HEK293 (cell line): ENCODE data around the gene RACK1.
A peak's percentile ranks its signal among the peaks of the same experiment; 100 is the strongest.

ENCODE experiments used
- CTCF ChIA-PET: fragments of 350-600 bp; formaldehyde crosslinking; extraction: SDS; loops from one replicate; lab custom pipeline; 2021; ENCODE audit warnings: antibody characterized with exemption; lab: Yijun Ruan, JAX
- POLR2A ChIA-PET: fragments of 300-600 bp; formaldehyde crosslinking; extraction: SDS; loops from one replicate; lab custom pipeline; 2020; ENCODE audit warnings: antibody characterized with exemption, inconsistent platforms; lab: Yijun Ruan, JAX
- H3K27ac ChIP-seq: fragments of 200-500 bp; sonication (Bioruptor generic); 2 replicates; pipeline ENCODE4 v1.5.1; 2014; ENCODE audit warnings: low read depth, low read length, control low read depth, inconsistent platforms; ENCODE audit errors: extremely low read depth
- H3K36me3 ChIP-seq, 2 experiments: fragments of 200-500 bp in 1 of 2; sonication (Bioruptor generic) in 1 of 2; 1 replicate in 1 of 2; 2 replicates in 1 of 2; pipeline ENCODE4 v1.5.1; 2014 to 2017; ENCODE audit warnings: inconsistent platforms in 2 of 2, low read length in 2 of 2; ENCODE audit not compliant: control insufficient read depth in 2 of 2, insufficient read depth in 1 of 2
- H3K4me1 ChIP-seq: fragments of 200-500 bp; sonication (Bioruptor generic); 2 replicates; pipeline ENCODE4 v1.5.1; 2014; ENCODE audit warnings: mild to moderate bottlenecking, low read length, inconsistent platforms; ENCODE audit not compliant: control insufficient read depth, insufficient read depth
- H3K4me3 ChIP-seq: 2 replicates; pipeline ENCODE4 v1.5.1; 2011; ENCODE audit warnings: low read depth, mild to moderate bottlenecking, control low read depth, low read length, moderate library complexity
- H3K9me3 ChIP-seq: fragments of 200-500 bp; sonication (Bioruptor generic); 2 replicates; pipeline ENCODE4 v1.5.1; 2014; ENCODE audit warnings: low read depth, low read length, inconsistent platforms; ENCODE audit not compliant: control insufficient read depth, insufficient read depth
- MYNN ChIP-seq: fragments of 450-650 bp; formaldehyde crosslinking; IDR thresholded peaks from 2 replicates; pipeline ENCODE4 v1.5.1; 2016; ENCODE audit warnings: missing biosample characterization, missing genetic modification characterization, borderline replicate concordance
- REST ChIP-seq: fragments of 450-650 bp; formaldehyde crosslinking; IDR thresholded peaks from 2 replicates; pipeline ENCODE4 v1.5.1; 2016; ENCODE audit warnings: missing biosample characterization, missing genetic modification characterization
- SCRT1 ChIP-seq: fragments of 450-650 bp; formaldehyde crosslinking; IDR thresholded peaks from 2 replicates; pipeline ENCODE4 v1.5.1; 2016; ENCODE audit warnings: missing biosample characterization, missing genetic modification characterization, borderline replicate concordance
- SCRT2 ChIP-seq: fragments of 450-650 bp; formaldehyde crosslinking; IDR thresholded peaks from 2 replicates; pipeline ENCODE4 v1.5.1; 2016; ENCODE audit warnings: missing biosample characterization, missing genetic modification characterization
- WT1 ChIP-seq: fragments of 450-650 bp; formaldehyde crosslinking; IDR thresholded peaks from 2 replicates; pipeline ENCODE4 v1.5.1; 2016; ENCODE audit warnings: missing biosample characterization, missing genetic modification characterization
- YY1 ChIP-seq: fragments of 450-650 bp; formaldehyde crosslinking; IDR thresholded peaks from 2 replicates; pipeline ENCODE4 v1.5.1; 2018; ENCODE audit warnings: missing biosample characterization, missing genetic modification characterization
- ZEB2 ChIP-seq: fragments of 450-650 bp; formaldehyde crosslinking; IDR thresholded peaks from 2 replicates; pipeline ENCODE4 v1.5.1; 2016; ENCODE audit warnings: missing biosample characterization, missing genetic modification characterization
- ZNF274 ChIP-seq, 2 experiments: fragments of 200-500 bp in 1 of 2; fragments of 450-650 bp in 1 of 2; sonication (Bioruptor generic) in 1 of 2; formaldehyde crosslinking in 1 of 2; IDR thresholded peaks; 2 replicates each; pipeline versions ENCODE4 v1.5.1 to v1.6.1; 2014 to 2016; ENCODE audit warnings: borderline replicate concordance in 1 of 2, inconsistent platforms in 1 of 2, low read length in 1 of 2, missing biosample characterization in 1 of 2, missing genetic modification characterization in 1 of 2
- ZNF48 ChIP-seq: fragments of 450-650 bp; formaldehyde crosslinking; IDR thresholded peaks from 2 replicates; pipeline ENCODE4 v1.5.1; 2016; ENCODE audit warnings: missing biosample characterization, missing genetic modification characterization
- ZNF580 ChIP-seq: fragments of 450-650 bp; formaldehyde crosslinking; IDR thresholded peaks from 2 replicates; pipeline ENCODE4 v1.5.1; 2016; ENCODE audit warnings: missing biosample characterization, missing genetic modification characterization
- ZNF600 ChIP-seq: fragments of 450-650 bp; formaldehyde crosslinking; IDR thresholded peaks from 2 replicates; pipeline ENCODE4 v1.5.1; 2016; ENCODE audit warnings: missing biosample characterization, missing genetic modification characterization
- ZNF837 ChIP-seq: fragments of 450-650 bp; formaldehyde crosslinking; IDR thresholded peaks from 2 replicates; pipeline ENCODE4 v1.5.1; 2016; ENCODE audit warnings: missing biosample characterization, missing genetic modification characterization
- TF ChIP-seq, protein P1 (sequence below): fragments of 450-650 bp; formaldehyde crosslinking; IDR thresholded peaks from 2 replicates; pipeline ENCODE4 v1.5.1; 2016; ENCODE audit warnings: missing biosample characterization, missing genetic modification characterization
- TF ChIP-seq, protein P2 (sequence below): fragments of 450-650 bp; formaldehyde crosslinking; IDR thresholded peaks from 2 replicates; pipeline ENCODE4 v1.5.1; 2017; ENCODE audit warnings: missing biosample characterization, missing genetic modification characterization
- TF ChIP-seq, protein P3 (sequence below): fragments of 450-650 bp; formaldehyde crosslinking; IDR thresholded peaks from 2 replicates; pipeline ENCODE4 v1.5.1; 2017; ENCODE audit warnings: missing biosample characterization, mild to moderate bottlenecking, missing genetic modification characterization, moderate library complexity
- TF ChIP-seq, protein P4 (sequence below): fragments of 450-650 bp; formaldehyde crosslinking; IDR thresholded peaks from 2 replicates; pipeline ENCODE4 v1.5.1; 2017; ENCODE audit warnings: missing biosample characterization, missing genetic modification characterization

Gene RACK1

DNA sequence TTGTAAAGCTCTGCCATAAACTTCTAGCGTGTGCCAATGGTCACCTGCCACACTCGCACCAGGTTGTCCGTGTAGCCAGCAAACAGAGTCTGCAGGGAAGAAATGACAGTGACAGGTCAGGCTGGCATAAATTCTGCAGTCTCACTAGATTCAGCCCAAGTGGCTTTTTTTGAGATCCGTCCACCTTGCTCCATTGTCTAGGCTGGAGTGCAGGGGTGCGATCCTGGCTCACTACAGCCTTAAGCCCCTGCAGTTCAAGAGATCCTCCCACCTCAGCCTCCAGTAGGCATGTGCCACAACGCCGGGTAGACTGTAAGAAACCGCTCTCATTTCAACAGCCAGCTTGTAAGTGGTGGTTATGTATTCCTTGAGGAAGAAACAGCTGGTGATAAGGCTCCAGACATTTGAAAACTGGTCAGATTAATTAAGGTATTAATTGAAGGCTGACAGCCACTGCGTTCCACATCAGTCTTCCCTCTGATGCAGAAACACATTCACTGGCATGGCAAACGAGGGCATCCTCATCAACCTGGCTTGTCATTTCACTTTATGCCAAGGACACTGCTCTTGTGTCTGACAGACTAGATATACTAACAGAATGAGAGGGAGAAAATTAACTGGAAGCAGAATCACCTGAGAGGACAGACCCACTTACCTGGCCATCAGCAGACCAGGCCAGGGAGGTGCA is 6.6 kb downstream of the RACK1 start:
- POLR2A ChIA-PET, result interaction anchor here (1.0 to 5.0 kb wide), 4 partner anchors 8 to 30 kb away, joined by 3 to 49 read pairs (median 6); partner anchors contain the start of gene TRIM41

DNA sequence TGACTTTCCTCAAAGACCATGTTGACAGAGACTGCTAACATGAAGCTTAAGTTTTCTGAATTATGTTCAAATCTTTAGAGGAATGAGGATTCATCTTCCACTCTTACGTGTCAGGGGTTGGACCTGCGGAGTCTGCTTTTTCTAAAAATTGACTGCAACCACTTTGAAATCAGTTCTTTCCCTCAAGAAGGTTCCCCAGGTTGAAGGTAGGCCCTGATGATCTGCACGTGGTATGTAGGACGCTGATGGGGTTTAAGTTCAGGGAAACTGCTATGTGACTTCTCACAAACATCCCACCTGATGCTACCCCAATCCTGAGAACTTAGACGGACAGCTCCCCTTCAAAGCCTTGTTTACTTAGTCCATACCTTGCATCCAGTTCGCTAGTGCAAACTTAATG is 7.2 kb downstream of the RACK1 start:
- H3K27ac ChIP-seq, result 0 out of 2 replicates have a peak overlapping the region, but pooled peaks have one; percentile 8
- H3K36me3 ChIP-seq, result peaks cover 41 to 92% of the 10 kb centered on the region in 2 experiments
- CTCF ChIA-PET, result interaction anchor here (1.0 kb wide), 1 partner anchor 14 kb away, joined by 4 read pairs; the partner anchor contains the start of gene TRIM41
- no peak overlapping the region for H3K4me3 ChIP-seq
- no peaks in the 10 kb centered on the region for H3K4me1 ChIP-seq
- POLR2A ChIA-PET, result interaction anchor here (1.0 to 5.0 kb wide), 4 partner anchors 9 to 29 kb away, joined by 3 to 49 read pairs (median 6); partner anchors contain the start of gene TRIM41
- H3K9me3 ChIP-seq, result no peaks in the 10 kb centered on the region
- TF ChIP-seq, protein P1, sequence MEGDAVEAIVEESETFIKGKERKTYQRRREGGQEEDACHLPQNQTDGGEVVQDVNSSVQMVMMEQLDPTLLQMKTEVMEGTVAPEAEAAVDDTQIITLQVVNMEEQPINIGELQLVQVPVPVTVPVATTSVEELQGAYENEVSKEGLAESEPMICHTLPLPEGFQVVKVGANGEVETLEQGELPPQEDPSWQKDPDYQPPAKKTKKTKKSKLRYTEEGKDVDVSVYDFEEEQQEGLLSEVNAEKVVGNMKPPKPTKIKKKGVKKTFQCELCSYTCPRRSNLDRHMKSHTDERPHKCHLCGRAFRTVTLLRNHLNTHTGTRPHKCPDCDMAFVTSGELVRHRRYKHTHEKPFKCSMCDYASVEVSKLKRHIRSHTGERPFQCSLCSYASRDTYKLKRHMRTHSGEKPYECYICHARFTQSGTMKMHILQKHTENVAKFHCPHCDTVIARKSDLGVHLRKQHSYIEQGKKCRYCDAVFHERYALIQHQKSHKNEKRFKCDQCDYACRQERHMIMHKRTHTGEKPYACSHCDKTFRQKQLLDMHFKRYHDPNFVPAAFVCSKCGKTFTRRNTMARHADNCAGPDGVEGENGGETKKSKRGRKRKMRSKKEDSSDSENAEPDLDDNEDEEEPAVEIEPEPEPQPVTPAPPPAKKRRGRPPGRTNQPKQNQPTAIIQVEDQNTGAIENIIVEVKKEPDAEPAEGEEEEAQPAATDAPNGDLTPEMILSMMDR, result no peak
- TF ChIP-seq YY1 (no peak), ZEB2 (peak; percentile 5; the same call in 1 of the 2 replicates), REST (tag by site-specific recombination) (no peak), SCRT2 (tag by site-specific recombination) (peak; percentile 48; the same call in 1 of the 2 replicates), ZNF580 (tag by site-specific recombination) (no peak), ZNF48 (tag by site-specific recombination) (no peak), SCRT1 (tag by site-specific recombination) (peak; percentile 48; the same call in 1 of the 2 replicates), ZNF837 (tag by site-specific recombination) (no peak), MYNN (tag by site-specific recombination) (no peak), ZNF274 (IDR thresholded peaks at IDR 0.05; ENCODE audit: low read length) (no peak), ZNF274 (tag by site-specific recombination; IDR thresholded peaks at IDR 0.05; ENCODE audit: borderline replicate concordance) (peak; percentile 91; the same call in 1 of the 2 replicates)
- TF ChIP-seq, protein P2, sequence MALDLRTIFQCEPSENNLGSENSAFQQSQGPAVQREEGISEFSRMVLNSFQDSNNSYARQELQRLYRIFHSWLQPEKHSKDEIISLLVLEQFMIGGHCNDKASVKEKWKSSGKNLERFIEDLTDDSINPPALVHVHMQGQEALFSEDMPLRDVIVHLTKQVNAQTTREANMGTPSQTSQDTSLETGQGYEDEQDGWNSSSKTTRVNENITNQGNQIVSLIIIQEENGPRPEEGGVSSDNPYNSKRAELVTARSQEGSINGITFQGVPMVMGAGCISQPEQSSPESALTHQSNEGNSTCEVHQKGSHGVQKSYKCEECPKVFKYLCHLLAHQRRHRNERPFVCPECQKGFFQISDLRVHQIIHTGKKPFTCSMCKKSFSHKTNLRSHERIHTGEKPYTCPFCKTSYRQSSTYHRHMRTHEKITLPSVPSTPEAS, result no peak
- TF ChIP-seq, protein P3, sequence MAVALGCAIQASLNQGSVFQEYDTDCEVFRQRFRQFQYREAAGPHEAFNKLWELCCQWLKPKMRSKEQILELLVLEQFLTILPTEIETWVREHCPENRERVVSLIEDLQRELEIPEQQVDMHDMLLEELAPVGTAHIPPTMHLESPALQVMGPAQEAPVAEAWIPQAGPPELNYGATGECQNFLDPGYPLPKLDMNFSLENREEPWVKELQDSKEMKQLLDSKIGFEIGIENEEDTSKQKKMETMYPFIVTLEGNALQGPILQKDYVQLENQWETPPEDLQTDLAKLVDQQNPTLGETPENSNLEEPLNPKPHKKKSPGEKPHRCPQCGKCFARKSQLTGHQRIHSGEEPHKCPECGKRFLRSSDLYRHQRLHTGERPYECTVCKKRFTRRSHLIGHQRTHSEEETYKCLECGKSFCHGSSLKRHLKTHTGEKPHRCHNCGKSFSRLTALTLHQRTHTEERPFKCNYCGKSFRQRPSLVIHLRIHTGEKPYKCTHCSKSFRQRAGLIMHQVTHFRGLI (tag by site-specific recombination), result no peak

More for the DNA sequence above, 6.6 kb downstream of the RACK1 start:
- no peaks in the 10 kb centered on the region for H3K4me1 ChIP-seq
- TF ChIP-seq ZNF600 (tag by site-specific recombination), result peak; percentile 38; the same call in 1 of the 2 replicates
- TF ChIP-seq, protein P4, sequence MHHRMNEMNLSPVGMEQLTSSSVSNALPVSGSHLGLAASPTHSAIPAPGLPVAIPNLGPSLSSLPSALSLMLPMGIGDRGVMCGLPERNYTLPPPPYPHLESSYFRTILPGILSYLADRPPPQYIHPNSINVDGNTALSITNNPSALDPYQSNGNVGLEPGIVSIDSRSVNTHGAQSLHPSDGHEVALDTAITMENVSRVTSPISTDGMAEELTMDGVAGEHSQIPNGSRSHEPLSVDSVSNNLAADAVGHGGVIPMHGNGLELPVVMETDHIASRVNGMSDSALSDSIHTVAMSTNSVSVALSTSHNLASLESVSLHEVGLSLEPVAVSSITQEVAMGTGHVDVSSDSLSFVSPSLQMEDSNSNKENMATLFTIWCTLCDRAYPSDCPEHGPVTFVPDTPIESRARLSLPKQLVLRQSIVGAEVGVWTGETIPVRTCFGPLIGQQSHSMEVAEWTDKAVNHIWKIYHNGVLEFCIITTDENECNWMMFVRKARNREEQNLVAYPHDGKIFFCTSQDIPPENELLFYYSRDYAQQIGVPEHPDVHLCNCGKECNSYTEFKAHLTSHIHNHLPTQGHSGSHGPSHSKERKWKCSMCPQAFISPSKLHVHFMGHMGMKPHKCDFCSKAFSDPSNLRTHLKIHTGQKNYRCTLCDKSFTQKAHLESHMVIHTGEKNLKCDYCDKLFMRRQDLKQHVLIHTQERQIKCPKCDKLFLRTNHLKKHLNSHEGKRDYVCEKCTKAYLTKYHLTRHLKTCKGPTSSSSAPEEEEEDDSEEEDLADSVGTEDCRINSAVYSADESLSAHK (tag by site-specific recombination), result 0 out of 2 replicates have a peak, but pooled peaks have one; percentile 17
- no peak for TF ChIP-seq WT1 (tag by site-specific recombination)
- CTCF ChIA-PET, result interaction anchor here (1.0 kb wide), 1 partner anchor 14 kb away, joined by 4 read pairs; the partner anchor contains the start of gene TRIM41
- no peaks in the 10 kb centered on the region for H3K9me3 ChIP-seq
- no peak overlapping the region for H3K27ac ChIP-seq
- no peak overlapping the region for H3K4me3 ChIP-seq
- H3K36me3 ChIP-seq, result peaks cover 41 to 93% of the 10 kb centered on the region in 2 experiments
